AG09319 (cell line): Measurements from ENCODE around the gene NTRK1.
A peak's percentile ranks its signal among the peaks of the same experiment; 100 is the strongest.

Experiments used
- DNase-seq: peaks from one replicate; pipeline ENCODE4 v3.0.0-alpha.2; 2010; ENCODE audit warnings: low read depth; ENCODE audit errors: extremely low read depth
- CTCF ChIP-seq: IDR thresholded peaks from 2 replicates; pipeline ENCODE4 v1.5.1; 2011; ENCODE audit warnings: low read depth, mild to moderate bottlenecking, inconsistent platforms, low read length, moderate library complexity

The NTRK1 gene

GRCh38 chr1:156828400-156829124, 32.1 kb upstream of the NTRK1 start:
- no peak for DNase-seq

GRCh38 chr1:156832434-156832833, 28.2 kb upstream of the NTRK1 start:
- TF ChIP-seq CTCF: no peak; the same call in 1 of the 2 replicates
- no peak for DNase-seq

More at GRCh38 chr1:156828400-156829124, 32.1 kb upstream of the NTRK1 start:
- TF ChIP-seq CTCF: no peak

GRCh38 chr1:156833603-156834002, 27.1 kb upstream of the NTRK1 start:
- DNase-seq: no peak
- no peak for TF ChIP-seq CTCF

- no peak for TF ChIP-seq CTCF
- DNase-seq: no peak
Observed at GRCh38 chr1:156834322-156834721, 26.3 kb upstream of the NTRK1 start.

- no peak for TF ChIP-seq CTCF
Observed at GRCh38 chr1:156836041-156836654, 24.5 kb upstream of the NTRK1 start.

GRCh38 chr1:156836892-156837291, 23.8 kb upstream of the NTRK1 start:
- TF ChIP-seq CTCF: no peak
- DNase-seq: no peak

More at GRCh38 chr1:156836041-156836654, 24.5 kb upstream of the NTRK1 start:
- DNase-seq: no peak

GRCh38 chr1:156838972-156839371, 21.7 kb upstream of the NTRK1 start:
- DNase-seq: no peak
- peak; percentile 94 for TF ChIP-seq CTCF
